Esophagus mucosa (tissue), 1 donor: ENCODE measurements around the gene OLFM1. TPM values are rescaled to one million over a fixed set of nuclear protein-coding genes. Genes with fewer than 3 reads are reported as not detected.

ENCODE experiments used
- ATAC-seq: fragments of 200-7000 bp; cut with Tn5 transposase; one replicate; pipeline ENCODE4 v1.9.1; 2020
- total RNA-seq: library from RNA; stranded (reverse); gene quantifications from one replicate; pipeline ENCODE4 v1.2.4, GENCODE V29; 2023
- donor health status: DM: yes; HTN: yes; CAD: no.

Gene OLFM1
- 4.9 TPM for total RNA-seq

- peak; percentile 73 for ATAC-seq
These were observed at the start of gene OLFM1 for GRCh38 chr9:135087489-135087792. OLFM1 (plus strand) TSS chr9:135087668; CDS start chr9:135087990, 322 bp downstream.

GRCh38 chr9:135038331-135038730 is 49.1 kb upstream of the OLFM1 start:
- no peak for ATAC-seq

GRCh38 chr9:135038826-135039225 is 48.6 kb upstream of the OLFM1 start:
- no peak for ATAC-seq

GRCh38 chr9:135039266-135039870 is 48.1 kb upstream of the OLFM1 start:
- no peak for ATAC-seq

GRCh38 chr9:135039916-135040645 is 47.4 kb upstream of the OLFM1 start:
- no peak for ATAC-seq

GRCh38 chr9:135040892-135041291 is 46.6 kb upstream of the OLFM1 start:
- no peak for ATAC-seq

- ATAC-seq: no peak
These were observed 44.1 kb upstream of the OLFM1 start for GRCh38 chr9:135043345-135043744.

- ATAC-seq: no peak
These were observed 42.1 kb upstream of the OLFM1 start for GRCh38 chr9:135045264-135045927.

- ATAC-seq: no peak
These were observed 41.3 kb upstream of the OLFM1 start for GRCh38 chr9:135045928-135046738.

- ATAC-seq: no peak
These were observed 40.6 kb upstream of the OLFM1 start for GRCh38 chr9:135046739-135047350.

- ATAC-seq: no peak
These were observed 39.9 kb upstream of the OLFM1 start for GRCh38 chr9:135047521-135047920.

- no peak for ATAC-seq
These were observed 39.3 kb upstream of the OLFM1 start for GRCh38 chr9:135048046-135048757.

GRCh38 chr9:135048758-135049444 is 38.6 kb upstream of the OLFM1 start:
- no peak for ATAC-seq

GRCh38 chr9:135049460-135049859 is 38.0 kb upstream of the OLFM1 start:
- no peak for ATAC-seq

GRCh38 chr9:135050072-135050990 is 37.1 kb upstream of the OLFM1 start:
- ATAC-seq: no peak

GRCh38 chr9:135051316-135052038 is 36.0 kb upstream of the OLFM1 start:
- ATAC-seq: no peak

GRCh38 chr9:135053133-135053532 is 34.3 kb upstream of the OLFM1 start:
- ATAC-seq: no peak

- ATAC-seq: no peak
These were observed 32.3 kb upstream of the OLFM1 start for GRCh38 chr9:135055181-135055580.

GRCh38 chr9:135056541-135056940 is 30.9 kb upstream of the OLFM1 start:
- ATAC-seq: no peak
